ENCODE measurements around the gene PRCC.
A peak's percentile ranks its signal among the peaks of the same experiment; 100 is the strongest.
"Not testable (repeated sequence)": the region's sequence is repeated elsewhere in the genome, so short reads cannot be mapped to it uniquely, and the experiment has no call there.

The PRCC gene

GRCh38 chr1:156745881-156746280, 21.5 kb upstream of the PRCC start:
- DNase-seq: no peak

- DNase-seq: no peak
These were observed 21.0 kb upstream of the PRCC start for GRCh38 chr1:156746406-156746727.

- DNase-seq: peak; percentile 98
These were observed 20.4 kb upstream of the PRCC start for GRCh38 chr1:156746728-156747631.

- DNase-seq: no peak
These were observed 19.3 kb upstream of the PRCC start for GRCh38 chr1:156747742-156748669.

GRCh38 chr1:156748670-156749418, 18.5 kb upstream of the PRCC start:
- no peak for DNase-seq

GRCh38 chr1:156749419-156750118, 17.8 kb upstream of the PRCC start:
- DNase-seq: no peak

GRCh38 chr1:156750191-156750672, 17.1 kb upstream of the PRCC start:
- no peak for DNase-seq

GRCh38 chr1:156750711-156751450, 16.5 kb upstream of the PRCC start:
- DNase-seq: peak; percentile 76

- DNase-seq: no peak
These were observed 15.9 kb upstream of the PRCC start, which contains the start of gene HDGF for GRCh38 chr1:156751451-156751756. TSS of gene HDGF (minus strand) at chr1:156751675. CDS start at chr1:156751429, 246 bp downstream.

- DNase-seq: peak; percentile 98
These were observed 15.4 kb upstream of the PRCC start for GRCh38 chr1:156751757-156752481.

GRCh38 chr1:156752843-156753482, 14.4 kb upstream of the PRCC start:
- DNase-seq: no peak

- DNase-seq: no peak
These were observed 13.1 kb upstream of the PRCC start for GRCh38 chr1:156754219-156754618.

GRCh38 chr1:156755527-156755950, 11.8 kb upstream of the PRCC start:
- DNase-seq: no peak

GRCh38 chr1:156756355-156756754, 11.0 kb upstream of the PRCC start:
- DNase-seq: no peak

- not testable (repeated sequence) for DNase-seq
These were observed 9.6 kb upstream of the PRCC start for GRCh38 chr1:156757572-156758253.

- no peak for DNase-seq
These were observed 7.1 kb upstream of the PRCC start for GRCh38 chr1:156760092-156760795.

- no peak for DNase-seq
These were observed 6.6 kb upstream of the PRCC start for GRCh38 chr1:156760796-156761104.

GRCh38 chr1:156765136-156765535, 2.2 kb upstream of the PRCC start:
- not testable (repeated sequence) for DNase-seq

GRCh38 chr1:156765666-156766065, 1.7 kb upstream of the PRCC start:
- no peak for DNase-seq

Measured in islet precursor cell (in vitro differentiated cells).